ENCODE measurements around the gene DNASE1L2. TPM values are rescaled to one million over a fixed set of nuclear protein-coding genes. Genes with fewer than 3 reads are reported as not detected.

DNASE1L2 gene
- total and polyA plus RNA-seq, 10 of the 15 experiments (the other 5 are each of a cell fraction or from before 2014, with no cell fraction given): 0.06 to 1.5 (median 0.29) TPM

GRCh38 chr16:2195322-2196161, 40.7 kb upstream of the DNASE1L2 start:
- H3K9ac ChIP-seq (ENCODE audit: control insufficient read depth, insufficient read depth, low read length): no peak overlapping the region
- ChIA-PET RAD21 (ENCODE audit: unreplicated experiment) (interaction anchor here (0.7 to 1.5 kb wide), 4 partner anchors 56 to 306 kb away, joined by 3 to 11 read pairs (median 7); partner anchors contain the start of gene ECI1), POLR2A (interaction anchor here (0.6 kb wide), 1 partner anchor 9 kb away, joined by 3 read pairs; no protein-coding TSS in a partner anchor), SMC1A (ENCODE audit: uncharacterized antibody, unreplicated experiment) (no interaction called here), CTCF (interaction anchor here (0.7 to 2.0 kb wide), 11 partner anchors 16 to 306 kb away, joined by 3 to 10 read pairs (median 3); partner anchors contain the start of genes ECI1 and PGP)
- 0 out of 2 replicates have a peak overlapping the region, but pooled peaks have one; percentile 25 for H3K4me2 ChIP-seq (ENCODE audit: control insufficient read depth, insufficient read depth)
- BruUV-seq (replicated peaks): no TSS peak
- no peaks in the 10 kb centered on the region for H3K79me2 ChIP-seq (ENCODE audit: control insufficient read depth, insufficient read depth, low read length)
- no peak for TF ChIP-seq SKIL (IDR thresholded peaks at IDR 0.05; ENCODE audit: low read depth, poor library complexity, severe bottlenecking)
- peak; percentile 28 for TF ChIP-seq SUZ12 (IDR thresholded peaks at IDR 0.05; ENCODE audit: unreplicated experiment)
- no peak for TF ChIP-seq MYB (IDR thresholded peaks at IDR 0.05; ENCODE audit: borderline replicate concordance, low read depth, low read length)
- no peaks in the 10 kb centered on the region for H4K20me1 ChIP-seq (ENCODE audit: control insufficient read depth, insufficient read depth)
- DNase-seq (ENCODE audit: low read depth, low spot score): no peak
- no peaks in the 10 kb centered on the region; the same call in 1 of the 2 replicates for H3K4me1 ChIP-seq (ENCODE audit: control insufficient read depth, insufficient read depth, low read length)
- H3K27me3 ChIP-seq (replicated peaks in 1 of 2; ENCODE audit: control insufficient read depth in 2 of 2, insufficient read depth in 2 of 2, low read length in 1 of 2): peaks cover 12 to 15% of the 10 kb centered on the region in 2 experiments
- no peak for FAIRE-seq
- no peak overlapping the region for H3K4me3 ChIP-seq
- 7% methylated on average over 29 of the region's 49 CpGs for whole genome bisulfite sequencing (ENCODE audit: insufficient coverage, insufficient replicate concordance, low lambda C conversion rate, missing lambda C conversion rate)
- H3K27ac ChIP-seq (ENCODE audit: control insufficient read depth, insufficient read depth): no peak overlapping the region
- ATAC-seq: peak; percentile 36
- intact Hi-C loops (cut with micrococcal nuclease; ENCODE audit: unreplicated experiment): loop anchor here (2.0 kb wide), 1 partner anchor 305 kb away; no protein-coding TSS in a partner anchor
- in situ Hi-C loops (cut with MboI): no loop called here
- no peaks in the 10 kb centered on the region for H3K9me3 ChIP-seq (replicated peaks; ENCODE audit: control insufficient read depth, insufficient read depth, low read length)
- no peaks in the 10 kb centered on the region for H3K36me3 ChIP-seq (ENCODE audit: control insufficient read depth in 2 of 2, insufficient read depth in 2 of 2, low read length in 1 of 2)
- H2AFZ ChIP-seq (ENCODE audit: control insufficient read depth, low read depth, low read length): no peak overlapping the region

Measured in GM12878 (cell line).